HEK293 (cell line): Measurements from ENCODE around the gene ECT2.

Experiments used
- CTCF ChIA-PET: fragments of 350-600 bp; formaldehyde crosslinking; extraction: SDS; loops from one replicate; lab custom pipeline; 2021; ENCODE audit warnings: antibody characterized with exemption; lab: Yijun Ruan, JAX
- POLR2A ChIA-PET: fragments of 300-600 bp; formaldehyde crosslinking; extraction: SDS; loops from one replicate; lab custom pipeline; 2020; ENCODE audit warnings: antibody characterized with exemption, inconsistent platforms; lab: Yijun Ruan, JAX
- H3K27ac ChIP-seq: fragments of 200-500 bp; sonication (Bioruptor generic); 2 replicates; pipeline ENCODE4 v1.5.1; 2014; ENCODE audit warnings: low read depth, low read length, control low read depth, inconsistent platforms; ENCODE audit errors: extremely low read depth
- H3K36me3 ChIP-seq, 2 experiments: fragments of 200-500 bp in 1 of 2; sonication (Bioruptor generic) in 1 of 2; 1 replicate in 1 of 2; 2 replicates in 1 of 2; pipeline ENCODE4 v1.5.1; 2014 to 2017; ENCODE audit warnings: inconsistent platforms in 2 of 2, low read length in 2 of 2; ENCODE audit not compliant: control insufficient read depth in 2 of 2, insufficient read depth in 1 of 2
- H3K4me1 ChIP-seq: fragments of 200-500 bp; sonication (Bioruptor generic); 2 replicates; pipeline ENCODE4 v1.5.1; 2014; ENCODE audit warnings: mild to moderate bottlenecking, low read length, inconsistent platforms; ENCODE audit not compliant: control insufficient read depth, insufficient read depth
- H3K4me3 ChIP-seq: 2 replicates; pipeline ENCODE4 v1.5.1; 2011; ENCODE audit warnings: low read depth, mild to moderate bottlenecking, control low read depth, low read length, moderate library complexity
- H3K9me3 ChIP-seq: fragments of 200-500 bp; sonication (Bioruptor generic); 2 replicates; pipeline ENCODE4 v1.5.1; 2014; ENCODE audit warnings: low read depth, low read length, inconsistent platforms; ENCODE audit not compliant: control insufficient read depth, insufficient read depth
- ATF2 ChIP-seq: fragments of 450-650 bp; formaldehyde crosslinking; IDR thresholded peaks from 2 replicates; pipeline ENCODE4 v1.5.1; 2016; ENCODE audit warnings: missing biosample characterization, missing genetic modification characterization, low read depth
- CTCF ChIP-seq: fragments of 450-650 bp; formaldehyde crosslinking; IDR thresholded peaks from 2 replicates; pipeline ENCODE4 v1.5.1; 2016; ENCODE audit warnings: missing biosample characterization, missing genetic modification characterization
- GLI2 ChIP-seq: fragments of 450-650 bp; formaldehyde crosslinking; IDR thresholded peaks from 2 replicates; pipeline ENCODE4; 2017; ENCODE audit warnings: missing biosample characterization, missing genetic modification characterization, low read depth, borderline replicate concordance
- HOXA7 ChIP-seq: sonication (generic); formaldehyde crosslinking; IDR thresholded peaks from 2 replicates; pipeline ENCODE4 v1.8.1; 2022; ENCODE audit warnings: missing genetic modification reagents, borderline replicate concordance
- MYNN ChIP-seq: fragments of 450-650 bp; formaldehyde crosslinking; IDR thresholded peaks from 2 replicates; pipeline ENCODE4 v1.5.1; 2016; ENCODE audit warnings: missing biosample characterization, missing genetic modification characterization, borderline replicate concordance
- SALL2 ChIP-seq: fragments of 450-650 bp; formaldehyde crosslinking; IDR thresholded peaks from 2 replicates; pipeline ENCODE4 v1.5.0; 2017; ENCODE audit warnings: missing biosample characterization, mild to moderate bottlenecking, missing genetic modification characterization, borderline replicate concordance
- SCRT1 ChIP-seq: fragments of 450-650 bp; formaldehyde crosslinking; IDR thresholded peaks from 2 replicates; pipeline ENCODE4 v1.5.1; 2016; ENCODE audit warnings: missing biosample characterization, missing genetic modification characterization, borderline replicate concordance
- SP7 ChIP-seq: fragments of 450-650 bp; formaldehyde crosslinking; IDR thresholded peaks from 2 replicates; pipeline ENCODE4 v1.5.1; 2016; ENCODE audit warnings: missing biosample characterization, missing genetic modification characterization
- YY1 ChIP-seq: fragments of 450-650 bp; formaldehyde crosslinking; IDR thresholded peaks from 2 replicates; pipeline ENCODE4 v1.5.1; 2018; ENCODE audit warnings: missing biosample characterization, missing genetic modification characterization
- YY2 ChIP-seq: fragments of 450-650 bp; formaldehyde crosslinking; IDR thresholded peaks from 2 replicates; pipeline ENCODE4 v1.5.1; 2016; ENCODE audit warnings: missing biosample characterization, missing genetic modification characterization
- ZBTB17 ChIP-seq: fragments of 450-650 bp; formaldehyde crosslinking; IDR thresholded peaks from 2 replicates; pipeline ENCODE4 v1.5.1; 2016; ENCODE audit warnings: missing biosample characterization, missing genetic modification characterization
- ZBTB21 ChIP-seq: fragments of 450-650 bp; formaldehyde crosslinking; IDR thresholded peaks from 2 replicates; pipeline ENCODE4 v1.5.1; 2017; ENCODE audit warnings: missing biosample characterization, missing genetic modification characterization
- ZBTB7A ChIP-seq: fragments of 450-650 bp; formaldehyde crosslinking; IDR thresholded peaks from 2 replicates; pipeline ENCODE4 v1.5.1; 2016; ENCODE audit warnings: low read depth, missing biosample characterization, missing genetic modification characterization
- ZNF132 ChIP-seq: fragments of 450-650 bp; formaldehyde crosslinking; IDR thresholded peaks from 2 replicates; pipeline ENCODE4 v1.5.1; 2017; ENCODE audit warnings: missing biosample characterization, missing genetic modification characterization, borderline replicate concordance
- ZNF169 ChIP-seq: fragments of 450-650 bp; formaldehyde crosslinking; IDR thresholded peaks from 2 replicates; pipeline ENCODE4 v1.5.1; 2016; ENCODE audit warnings: missing biosample characterization, missing genetic modification characterization
- ZNF18 ChIP-seq: fragments of 450-650 bp; formaldehyde crosslinking; IDR thresholded peaks from 2 replicates; pipeline ENCODE4 v1.5.1; 2016; ENCODE audit warnings: missing biosample characterization, missing genetic modification characterization
- ZNF184 ChIP-seq: fragments of 450-650 bp; IDR thresholded peaks from 2 replicates; pipeline ENCODE4 v1.5.1; 2018; ENCODE audit warnings: missing biosample characterization, mild to moderate bottlenecking, missing genetic modification characterization
- ZNF366 ChIP-seq: fragments of 450-650 bp; formaldehyde crosslinking; conservative IDR thresholded peaks from 2 replicates; pipeline ENCODE4 v1.5.1; 2016; ENCODE audit warnings: missing biosample characterization, missing genetic modification characterization
- ZNF391 ChIP-seq: fragments of 450-650 bp; formaldehyde crosslinking; IDR thresholded peaks from 2 replicates; pipeline ENCODE4 v1.5.1; 2016; ENCODE audit warnings: low read depth, missing biosample characterization, missing genetic modification characterization, borderline replicate concordance
- ZNF514 ChIP-seq: fragments of 450-650 bp; formaldehyde crosslinking; IDR thresholded peaks from 2 replicates; pipeline ENCODE4 v1.5.1; 2016; ENCODE audit warnings: missing biosample characterization, missing genetic modification characterization
- ZNF521 ChIP-seq: fragments of 450-650 bp; formaldehyde crosslinking; IDR thresholded peaks from 2 replicates; pipeline ENCODE4 v1.5.1; 2017; ENCODE audit warnings: missing biosample characterization, mild to moderate bottlenecking, missing genetic modification characterization
- ZNF555 ChIP-seq: fragments of 450-650 bp; formaldehyde crosslinking; conservative IDR thresholded peaks from 2 replicates; pipeline ENCODE4 v1.5.1; 2017; ENCODE audit warnings: missing biosample characterization, mild to moderate bottlenecking, missing genetic modification characterization, inconsistent platforms
- ZNF596 ChIP-seq: fragments of 450-650 bp; IDR thresholded peaks from 2 replicates; pipeline ENCODE4 v1.5.0; 2018; ENCODE audit warnings: missing biosample characterization, mild to moderate bottlenecking, missing genetic modification characterization, moderate library complexity
- ZNF623 ChIP-seq: fragments of 450-650 bp; formaldehyde crosslinking; IDR thresholded peaks from 2 replicates; pipeline ENCODE4 v1.5.1; 2016; ENCODE audit warnings: missing biosample characterization, missing genetic modification characterization
- ZNF692 ChIP-seq: fragments of 450-650 bp; formaldehyde crosslinking; IDR thresholded peaks from 2 replicates; pipeline ENCODE4 v1.5.1; 2016; ENCODE audit warnings: missing biosample characterization, missing genetic modification characterization
- ZNF76 ChIP-seq: fragments of 450-650 bp; formaldehyde crosslinking; IDR thresholded peaks from 2 replicates; pipeline ENCODE4; 2016; ENCODE audit warnings: low read depth, missing biosample characterization, missing genetic modification characterization, borderline replicate concordance
- ZNF777 ChIP-seq: fragments of 450-650 bp; formaldehyde crosslinking; IDR thresholded peaks from 2 replicates; pipeline ENCODE4 v1.5.1; 2017; ENCODE audit warnings: missing biosample characterization, missing genetic modification characterization, borderline replicate concordance
- ZXDB ChIP-seq: fragments of 450-650 bp; formaldehyde crosslinking; IDR thresholded peaks from 2 replicates; pipeline ENCODE4 v1.5.1; 2016; ENCODE audit warnings: missing biosample characterization, missing genetic modification characterization

Gene ECT2

GRCh38 chr3:172782235-172782634 is 31.7 kb downstream of the ECT2 start:
- H3K27ac ChIP-seq = no peak overlapping the region
- H3K9me3 ChIP-seq = no peaks in the 10 kb centered on the region
- H3K4me1 ChIP-seq = no peaks in the 10 kb centered on the region
- POLR2A ChIA-PET = no interaction called here
- H3K36me3 ChIP-seq = peaks cover 18 to 44% of the 10 kb centered on the region in 2 experiments
- H3K4me3 ChIP-seq = no peak overlapping the region
- TF ChIP-seq HOXA7 = no peak
- CTCF ChIA-PET = no interaction called here

GRCh38 chr3:172786036-172786435 is 35.5 kb downstream of the ECT2 start:
- Histone ChIP-seq H3K36me3 (peaks cover 15 to 60% of the 10 kb centered on the region in 2 experiments), H3K4me1 (no peaks in the 10 kb centered on the region), H3K27ac (no peak overlapping the region), H3K9me3 (no peaks in the 10 kb centered on the region), H3K4me3 (no peak overlapping the region)
- POLR2A ChIA-PET = no interaction called here
- CTCF ChIA-PET = no interaction called here
- no peak for TF ChIP-seq SP7
- no peak for TF ChIP-seq ATF2 (tag by site-specific recombination)
- no peak for TF ChIP-seq CTCF (tag by site-specific recombination)
- no peak for TF ChIP-seq YY2 (tag by site-specific recombination)
- no peak for TF ChIP-seq ZNF18 (tag by site-specific recombination)
- TF ChIP-seq MYNN (tag by site-specific recombination) = no peak
- TF ChIP-seq ZXDB (tag by site-specific recombination) = no peak
- TF ChIP-seq ZNF169 = no peak
- TF ChIP-seq ZNF76 (tag by site-specific recombination) = no peak
- TF ChIP-seq ZNF555 (tag by site-specific recombination) = no peak
- no peak for TF ChIP-seq SALL2 (tag by site-specific recombination)
- no peak for TF ChIP-seq ZBTB17 (tag by site-specific recombination)
- TF ChIP-seq ZBTB21 (tag by site-specific recombination) = no peak
- no peak for TF ChIP-seq SCRT1
- TF ChIP-seq ZNF521 = no peak
- TF ChIP-seq YY1 (tag by site-specific recombination) = no peak
- TF ChIP-seq ZNF184 (tag by site-specific recombination) = no peak
- TF ChIP-seq ZNF366 (tag by site-specific recombination) = no peak
- no peak for TF ChIP-seq ZNF514

GRCh38 chr3:172787019-172787418 is 36.5 kb downstream of the ECT2 start:
- POLR2A ChIA-PET = no interaction called here
- no peak for TF ChIP-seq ZNF596 (tag by site-specific recombination)
- TF ChIP-seq ZNF692 (tag by site-specific recombination) = no peak
- no peak for TF ChIP-seq ZNF132 (tag by site-specific recombination)
- no peak for TF ChIP-seq GLI2 (tag by site-specific recombination)
- TF ChIP-seq ZNF777 (tag by site-specific recombination) = no peak
- TF ChIP-seq ZNF623 (tag by site-specific recombination) = no peak
- no peak for TF ChIP-seq ZNF391
- TF ChIP-seq ZBTB7A = no peak

More at GRCh38 chr3:172787019-172787418, 36.5 kb downstream of the ECT2 start:
- CTCF ChIA-PET = no interaction called here
- peaks cover 15 to 68% of the 10 kb centered on the region in 2 experiments for H3K36me3 ChIP-seq
- no peak overlapping the region for H3K27ac ChIP-seq
- H3K4me3 ChIP-seq = no peak overlapping the region
- H3K4me1 ChIP-seq = no peaks in the 10 kb centered on the region
- H3K9me3 ChIP-seq = no peaks in the 10 kb centered on the region
